ENCODE results near the gene SLC22A25.

GRCh38 chr11:63239254-63239653 is 4.1 kb downstream of the SLC22A25 start:
- TF ChIP-seq EP300 (IDR thresholded peaks at IDR 0.05; ENCODE audit: borderline replicate concordance in 1 of 2, low read depth in 1 of 2, low read length in 1 of 2) (no peak), USF1 (IDR thresholded peaks at IDR 0.05; ENCODE audit: borderline replicate concordance, low read depth) (no peak), MXI1 (IDR thresholded peaks at IDR 0.05; ENCODE audit: low read depth, low read length) (no peak), FOXM1 (IDR thresholded peaks at IDR 0.05; ENCODE audit: low read depth) (no peak), RAD21 (IDR thresholded peaks at IDR 0.05; ENCODE audit: low read length) (no peak)
- TF ChIP-seq, protein P1, sequence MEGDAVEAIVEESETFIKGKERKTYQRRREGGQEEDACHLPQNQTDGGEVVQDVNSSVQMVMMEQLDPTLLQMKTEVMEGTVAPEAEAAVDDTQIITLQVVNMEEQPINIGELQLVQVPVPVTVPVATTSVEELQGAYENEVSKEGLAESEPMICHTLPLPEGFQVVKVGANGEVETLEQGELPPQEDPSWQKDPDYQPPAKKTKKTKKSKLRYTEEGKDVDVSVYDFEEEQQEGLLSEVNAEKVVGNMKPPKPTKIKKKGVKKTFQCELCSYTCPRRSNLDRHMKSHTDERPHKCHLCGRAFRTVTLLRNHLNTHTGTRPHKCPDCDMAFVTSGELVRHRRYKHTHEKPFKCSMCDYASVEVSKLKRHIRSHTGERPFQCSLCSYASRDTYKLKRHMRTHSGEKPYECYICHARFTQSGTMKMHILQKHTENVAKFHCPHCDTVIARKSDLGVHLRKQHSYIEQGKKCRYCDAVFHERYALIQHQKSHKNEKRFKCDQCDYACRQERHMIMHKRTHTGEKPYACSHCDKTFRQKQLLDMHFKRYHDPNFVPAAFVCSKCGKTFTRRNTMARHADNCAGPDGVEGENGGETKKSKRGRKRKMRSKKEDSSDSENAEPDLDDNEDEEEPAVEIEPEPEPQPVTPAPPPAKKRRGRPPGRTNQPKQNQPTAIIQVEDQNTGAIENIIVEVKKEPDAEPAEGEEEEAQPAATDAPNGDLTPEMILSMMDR (IDR thresholded peaks at IDR 0.05): no peak
- TF ChIP-seq, protein P2, sequence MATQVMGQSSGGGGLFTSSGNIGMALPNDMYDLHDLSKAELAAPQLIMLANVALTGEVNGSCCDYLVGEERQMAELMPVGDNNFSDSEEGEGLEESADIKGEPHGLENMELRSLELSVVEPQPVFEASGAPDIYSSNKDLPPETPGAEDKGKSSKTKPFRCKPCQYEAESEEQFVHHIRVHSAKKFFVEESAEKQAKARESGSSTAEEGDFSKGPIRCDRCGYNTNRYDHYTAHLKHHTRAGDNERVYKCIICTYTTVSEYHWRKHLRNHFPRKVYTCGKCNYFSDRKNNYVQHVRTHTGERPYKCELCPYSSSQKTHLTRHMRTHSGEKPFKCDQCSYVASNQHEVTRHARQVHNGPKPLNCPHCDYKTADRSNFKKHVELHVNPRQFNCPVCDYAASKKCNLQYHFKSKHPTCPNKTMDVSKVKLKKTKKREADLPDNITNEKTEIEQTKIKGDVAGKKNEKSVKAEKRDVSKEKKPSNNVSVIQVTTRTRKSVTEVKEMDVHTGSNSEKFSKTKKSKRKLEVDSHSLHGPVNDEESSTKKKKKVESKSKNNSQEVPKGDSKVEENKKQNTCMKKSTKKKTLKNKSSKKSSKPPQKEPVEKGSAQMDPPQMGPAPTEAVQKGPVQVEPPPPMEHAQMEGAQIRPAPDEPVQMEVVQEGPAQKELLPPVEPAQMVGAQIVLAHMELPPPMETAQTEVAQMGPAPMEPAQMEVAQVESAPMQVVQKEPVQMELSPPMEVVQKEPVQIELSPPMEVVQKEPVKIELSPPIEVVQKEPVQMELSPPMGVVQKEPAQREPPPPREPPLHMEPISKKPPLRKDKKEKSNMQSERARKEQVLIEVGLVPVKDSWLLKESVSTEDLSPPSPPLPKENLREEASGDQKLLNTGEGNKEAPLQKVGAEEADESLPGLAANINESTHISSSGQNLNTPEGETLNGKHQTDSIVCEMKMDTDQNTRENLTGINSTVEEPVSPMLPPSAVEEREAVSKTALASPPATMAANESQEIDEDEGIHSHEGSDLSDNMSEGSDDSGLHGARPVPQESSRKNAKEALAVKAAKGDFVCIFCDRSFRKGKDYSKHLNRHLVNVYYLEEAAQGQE (IDR thresholded peaks at IDR 0.05; ENCODE audit: low read depth, low read length): no peak
- TF ChIP-seq, protein P3, sequence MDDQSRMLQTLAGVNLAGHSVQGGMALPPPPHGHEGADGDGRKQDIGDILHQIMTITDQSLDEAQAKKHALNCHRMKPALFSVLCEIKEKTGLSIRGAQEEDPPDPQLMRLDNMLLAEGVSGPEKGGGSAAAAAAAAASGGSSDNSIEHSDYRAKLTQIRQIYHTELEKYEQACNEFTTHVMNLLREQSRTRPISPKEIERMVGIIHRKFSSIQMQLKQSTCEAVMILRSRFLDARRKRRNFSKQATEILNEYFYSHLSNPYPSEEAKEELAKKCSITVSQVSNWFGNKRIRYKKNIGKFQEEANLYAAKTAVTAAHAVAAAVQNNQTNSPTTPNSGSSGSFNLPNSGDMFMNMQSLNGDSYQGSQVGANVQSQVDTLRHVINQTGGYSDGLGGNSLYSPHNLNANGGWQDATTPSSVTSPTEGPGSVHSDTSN (IDR thresholded peaks at IDR 0.05): no peak
- TF ChIP-seq, protein P4, sequence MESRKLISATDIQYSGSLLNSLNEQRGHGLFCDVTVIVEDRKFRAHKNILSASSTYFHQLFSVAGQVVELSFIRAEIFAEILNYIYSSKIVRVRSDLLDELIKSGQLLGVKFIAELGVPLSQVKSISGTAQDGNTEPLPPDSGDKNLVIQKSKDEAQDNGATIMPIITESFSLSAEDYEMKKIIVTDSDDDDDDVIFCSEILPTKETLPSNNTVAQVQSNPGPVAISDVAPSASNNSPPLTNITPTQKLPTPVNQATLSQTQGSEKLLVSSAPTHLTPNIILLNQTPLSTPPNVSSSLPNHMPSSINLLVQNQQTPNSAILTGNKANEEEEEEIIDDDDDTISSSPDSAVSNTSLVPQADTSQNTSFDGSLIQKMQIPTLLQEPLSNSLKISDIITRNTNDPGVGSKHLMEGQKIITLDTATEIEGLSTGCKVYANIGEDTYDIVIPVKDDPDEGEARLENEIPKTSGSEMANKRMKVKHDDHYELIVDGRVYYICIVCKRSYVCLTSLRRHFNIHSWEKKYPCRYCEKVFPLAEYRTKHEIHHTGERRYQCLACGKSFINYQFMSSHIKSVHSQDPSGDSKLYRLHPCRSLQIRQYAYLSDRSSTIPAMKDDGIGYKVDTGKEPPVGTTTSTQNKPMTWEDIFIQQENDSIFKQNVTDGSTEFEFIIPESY (IDR thresholded peaks at IDR 0.05; ENCODE audit: borderline replicate concordance, low read depth): no peak

All from SK-N-SH (cell line).